ENCODE results near the gene CDON.
A peak's percentile ranks its signal among the peaks of the same experiment; 100 is the strongest.

The CDON gene

GRCh38 chr11:126062679-126063506, at the start of gene CDON:
Gene CDON, minus strand, starts transcription at chr11:126062866. Its CDS starts 39,390 bp downstream, at chr11:126023476.
- peak; percentile 18 to 90 (median 76) for DNase-seq

DNA sequence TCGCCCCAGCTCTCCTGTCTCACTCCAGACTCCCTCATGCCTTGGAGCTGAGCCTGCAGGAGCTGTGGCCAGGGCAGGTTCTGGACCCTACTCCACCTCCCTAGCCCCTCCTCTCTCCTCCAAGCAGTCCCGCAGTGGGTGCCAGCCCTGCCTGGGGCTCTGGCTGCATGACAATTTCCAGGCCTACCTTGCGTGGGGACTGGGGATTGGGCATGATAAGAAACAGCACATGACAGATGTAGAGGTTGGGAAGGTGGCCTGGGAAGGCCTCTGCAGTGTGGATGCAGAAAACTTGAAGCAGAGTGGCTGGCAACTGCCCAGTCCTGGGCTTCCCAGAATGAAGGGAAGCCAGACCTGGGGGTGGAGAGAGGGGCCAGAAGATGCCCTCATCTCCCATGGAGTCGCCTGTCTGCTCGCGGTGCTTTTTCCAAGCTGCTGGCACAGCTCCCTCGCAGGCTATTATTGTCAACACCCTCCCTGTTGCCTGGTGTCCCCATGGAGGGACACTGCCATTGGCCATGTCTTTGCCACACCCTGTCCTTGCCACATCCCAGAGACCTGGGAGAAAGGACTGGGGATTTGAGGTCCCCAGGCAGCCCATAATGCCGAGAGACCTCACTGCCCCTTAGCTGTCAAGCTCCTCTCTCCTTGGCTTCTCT, 48.9 kb upstream of the CDON start:
- DNase-seq: no peak

DNA sequence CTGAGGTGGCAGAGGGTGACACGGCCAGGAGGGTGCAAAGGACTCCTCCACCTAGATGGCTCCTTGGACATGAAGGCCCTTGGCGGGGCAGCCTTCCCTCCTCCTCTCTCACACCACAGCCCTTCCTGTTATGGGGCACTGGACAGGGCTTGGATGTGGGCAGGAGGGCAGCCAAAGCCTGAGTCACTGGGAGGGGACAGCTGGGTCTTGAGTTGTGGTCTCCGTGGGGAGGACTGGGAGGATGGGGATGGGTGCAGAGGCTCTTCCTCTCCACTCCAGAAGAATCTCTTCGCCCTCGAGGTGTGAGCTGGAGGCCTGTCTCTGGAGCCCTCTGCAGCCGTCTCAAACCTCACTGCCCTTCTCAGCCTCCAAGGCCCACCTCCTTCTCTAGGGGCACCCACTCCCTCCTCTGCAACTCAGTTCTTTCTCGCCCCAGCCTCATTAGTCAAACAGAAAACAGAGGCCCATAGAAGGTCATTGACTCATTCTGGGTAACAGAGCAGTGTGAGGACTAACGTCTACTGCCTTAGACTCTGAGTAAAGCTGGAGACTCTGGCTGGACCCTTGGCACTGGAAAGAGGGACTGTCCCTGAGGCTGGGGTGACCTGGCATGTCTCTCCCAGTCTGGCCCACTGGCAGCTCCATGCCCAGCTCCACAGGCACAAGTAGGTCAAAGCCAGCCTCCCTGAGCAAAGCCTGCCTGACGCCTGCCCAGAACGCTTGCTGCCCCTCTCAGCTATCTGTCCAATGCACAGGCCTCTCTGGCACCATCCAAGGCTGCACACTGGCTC, 47.5 kb upstream of the CDON start:
- DNase-seq: peak in 18 of 56 donors; percentile 10 to 62 (median 22)

GRCh38 chr11:126106594-126107328, 44.1 kb upstream of the CDON start:
- no peak for DNase-seq

- DNase-seq: no peak
These were observed 43.0 kb upstream of the CDON start for GRCh38 chr11:126105748-126106080.

DNA sequence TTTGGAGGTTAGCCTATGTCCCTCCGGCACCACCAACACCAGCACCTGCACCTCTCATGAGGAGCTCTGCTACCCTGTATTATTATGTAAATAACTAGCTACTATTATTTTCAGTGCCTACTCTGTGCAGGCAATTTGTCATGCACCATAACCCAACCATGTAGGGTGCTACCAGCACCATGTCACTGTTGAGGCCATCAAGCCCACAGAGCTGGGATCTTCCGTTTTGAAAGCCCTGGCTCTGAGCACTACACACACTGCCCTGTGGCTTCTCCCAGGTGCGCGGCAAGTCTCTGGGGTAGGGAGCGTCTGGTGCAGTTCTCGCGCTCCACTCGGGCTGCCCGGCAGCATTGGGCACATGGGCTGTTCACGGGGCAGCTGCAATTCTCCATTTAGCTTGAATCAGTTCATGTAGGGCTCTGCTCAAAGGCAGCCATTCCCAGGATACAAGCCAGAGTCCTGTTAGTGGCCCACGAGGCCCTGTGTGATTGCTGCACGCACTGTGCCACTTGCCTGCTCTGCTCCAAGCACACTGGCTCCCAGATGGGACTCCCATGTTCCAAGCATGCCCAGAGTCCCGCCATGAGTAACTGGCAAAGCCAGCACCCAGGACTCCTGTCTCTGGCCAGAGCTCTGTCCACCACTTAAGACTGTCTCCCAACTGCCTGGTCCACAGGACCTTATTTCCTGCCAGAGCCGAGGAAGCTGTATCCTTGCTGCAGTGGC, 42.5 kb upstream of the CDON start:
- no peak for DNase-seq

GRCh38 chr11:126104420-126104819, 41.8 kb upstream of the CDON start:
- no peak for DNase-seq

GRCh38 chr11:126103150-126103549, 40.5 kb upstream of the CDON start:
- DNase-seq: no peak

- DNase-seq: peak in 3 of 56 donors; percentile 8 to 17 (median 13)
These were observed 39.8 kb upstream of the CDON start for GRCh38 chr11:126102436-126102981.

- DNase-seq: no peak
These were observed 39.2 kb upstream of the CDON start for GRCh38 chr11:126101930-126102283.

DNA sequence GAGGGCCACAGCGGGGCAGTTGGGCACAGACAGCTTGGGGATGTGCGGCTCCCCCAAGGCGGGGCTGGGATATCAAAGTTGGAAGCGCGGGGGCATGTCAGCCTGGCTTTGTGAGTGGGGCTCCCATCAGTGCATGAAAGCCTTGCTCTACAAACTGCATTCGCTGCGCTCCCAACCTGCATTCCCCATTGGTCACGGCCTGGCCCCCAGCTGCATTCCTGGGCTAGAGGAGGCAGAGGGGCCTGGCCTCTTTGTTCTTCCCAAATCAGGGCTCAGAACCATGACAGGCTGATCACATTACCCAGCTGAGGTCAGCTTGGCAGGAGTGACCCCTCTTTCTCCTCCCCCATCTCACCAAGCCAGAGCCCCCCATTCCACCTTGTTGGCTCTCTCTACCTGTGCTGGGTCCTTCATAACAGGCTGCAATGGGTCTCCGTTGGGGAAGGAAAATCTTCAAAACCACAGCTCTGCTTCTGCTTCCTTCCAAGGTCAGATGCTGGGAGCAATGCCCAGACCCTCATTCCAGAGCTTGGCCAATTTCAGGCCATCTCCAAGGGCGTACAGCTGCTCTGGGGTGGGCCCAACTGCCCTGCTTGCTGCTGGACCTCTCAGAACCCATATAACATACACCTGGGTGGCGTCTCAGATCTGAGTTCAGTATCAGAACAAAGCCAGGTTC, 38.7 kb upstream of the CDON start:
- no peak for DNase-seq

- DNase-seq: no peak
These were observed 38.0 kb upstream of the CDON start for GRCh38 chr11:126100716-126101115.

DNA sequence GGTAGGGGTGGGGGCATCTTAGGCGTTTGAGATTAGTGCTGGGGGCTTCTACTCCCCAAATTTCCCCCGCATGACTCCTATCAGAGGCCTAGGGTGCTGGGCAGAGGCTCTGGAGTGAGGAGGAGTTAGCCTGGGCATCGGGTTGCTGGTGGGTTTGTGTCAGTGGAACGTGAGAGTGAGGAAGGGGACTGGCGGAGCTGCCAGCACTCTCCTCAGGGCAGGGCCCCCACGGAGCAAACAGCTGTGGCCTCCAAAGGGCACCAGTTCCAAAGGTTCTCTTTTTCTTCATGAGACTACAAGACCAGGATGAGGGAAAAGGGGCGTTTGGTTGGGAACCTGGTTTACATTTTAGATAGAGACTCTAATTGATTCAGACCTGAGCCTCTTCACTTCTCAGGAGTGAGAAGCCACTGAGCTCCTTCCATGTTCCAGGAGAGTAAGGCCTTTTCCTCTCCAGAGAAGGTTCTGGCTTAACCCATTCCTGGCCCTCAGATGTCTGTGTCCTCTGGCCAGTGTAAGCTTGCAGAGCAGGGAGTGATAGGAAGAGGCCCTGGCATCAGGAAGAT, 35.6 kb upstream of the CDON start:
- DNase-seq: no peak

DNA sequence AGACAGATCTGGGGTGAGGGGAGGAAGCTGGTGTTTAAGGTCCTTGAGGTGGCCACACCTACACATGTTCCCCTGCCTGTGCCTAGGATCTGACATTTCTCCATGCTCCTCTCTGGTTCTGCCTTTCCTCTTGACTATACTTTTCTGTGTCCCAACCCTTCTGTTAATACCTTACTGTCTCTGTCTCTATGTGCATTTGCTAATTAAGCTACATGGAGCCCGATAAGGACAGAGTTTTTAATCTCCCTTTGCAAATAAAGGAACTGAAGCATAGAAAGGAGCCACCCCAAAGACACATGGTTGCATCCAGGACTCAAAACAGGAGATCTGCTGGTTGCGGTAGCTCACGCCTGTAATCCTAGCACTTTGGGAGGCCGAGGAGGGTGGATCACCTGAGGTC, 33.1 kb upstream of the CDON start:
- no peak for DNase-seq

DNA sequence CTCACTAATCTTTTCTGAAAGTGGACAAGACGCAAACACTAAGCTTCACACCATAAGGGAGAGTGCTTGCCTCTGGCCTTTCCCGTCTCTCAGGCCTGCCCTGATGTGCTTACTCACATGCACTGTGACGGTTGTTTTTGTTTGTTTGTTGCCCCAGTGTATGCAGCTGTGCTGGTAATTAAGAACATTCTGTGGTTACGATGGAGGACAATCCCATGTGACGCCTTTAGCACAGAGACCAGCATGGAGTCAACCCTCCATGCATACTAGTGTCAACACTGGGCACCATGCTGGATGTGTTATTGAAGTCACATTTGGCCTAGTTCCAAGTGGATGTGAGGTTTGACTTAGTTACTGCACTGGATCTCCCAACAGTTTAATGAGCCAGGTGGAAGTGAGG, 27.8 kb upstream of the CDON start:
- DNase-seq: no peak

DNA sequence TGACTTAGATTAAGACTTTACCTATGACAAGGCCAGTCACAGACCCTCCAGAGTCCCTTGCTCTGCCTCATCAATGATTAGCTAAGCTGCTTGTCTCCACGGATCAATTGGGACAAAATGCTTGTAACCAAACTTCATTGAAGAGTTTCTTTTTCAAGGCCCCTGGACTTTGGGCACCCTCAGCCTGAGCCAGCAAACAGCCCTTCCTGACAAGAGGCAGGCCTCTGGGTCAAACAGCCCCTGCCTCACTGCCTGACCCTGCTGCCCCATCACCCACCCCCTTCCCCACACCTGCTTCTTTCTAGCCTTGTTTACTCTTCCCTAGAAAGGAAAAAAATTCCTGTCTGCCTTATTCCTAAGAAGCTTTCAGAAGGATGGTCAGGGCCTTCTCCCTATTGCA, 26.3 kb upstream of the CDON start:
- DNase-seq: no peak

GRCh38 chr11:126086248-126086647, 23.6 kb upstream of the CDON start:
- DNase-seq: no peak

GRCh38 chr11:126084608-126084912, 21.9 kb upstream of the CDON start:
- DNase-seq: no peak

DNA sequence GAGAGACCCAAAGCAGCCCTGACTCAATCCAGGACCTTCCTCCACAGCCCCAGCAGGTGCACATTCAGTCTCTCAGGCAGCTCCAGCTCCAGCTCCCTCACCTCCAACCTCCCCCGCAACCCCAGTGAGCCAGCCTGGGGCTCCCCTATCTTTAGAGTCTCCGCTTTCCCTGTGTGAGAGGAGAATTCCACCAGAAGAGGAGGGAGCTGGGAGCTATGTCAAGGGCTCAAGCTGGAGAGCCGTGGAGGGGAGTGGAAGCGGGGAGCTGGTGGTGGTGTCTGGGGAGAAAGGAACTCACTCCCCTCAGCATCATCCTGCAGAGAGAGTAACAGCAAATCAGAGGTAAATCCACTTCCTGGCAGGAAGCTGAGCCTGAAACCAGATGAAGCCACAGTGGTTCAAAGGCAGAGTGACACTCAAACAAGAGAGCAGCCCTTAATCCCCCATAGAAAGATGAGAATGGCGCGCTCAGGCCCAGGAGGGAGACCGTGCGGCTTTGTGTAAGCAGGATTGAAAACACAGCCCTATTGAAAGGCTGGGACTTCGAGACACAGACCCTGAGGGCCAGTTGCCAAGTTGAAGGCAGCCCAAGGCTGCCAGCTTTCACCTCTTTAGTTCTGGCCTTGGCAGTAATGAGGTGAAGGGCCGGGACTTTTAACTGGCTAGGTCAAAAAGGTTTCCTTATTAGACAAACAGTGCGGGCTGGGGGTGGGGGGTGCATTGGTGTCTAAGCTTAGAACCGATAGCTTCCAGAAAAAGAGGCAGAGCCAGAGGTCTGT, 21.4 kb upstream of the CDON start:
- peak in 2 of 56 donors; percentile 5 to 6 for DNase-seq
